Mesothelial cell of epicardium (in vitro differentiated cells): ENCODE measurements around the gene ABL1. TPM values are rescaled to one million over a fixed set of nuclear protein-coding genes. Genes with fewer than 3 reads are reported as not detected.

Source experiments
- DNase-seq, 2 experiments: peaks; one replicate each; pipeline ENCODE4 v3.0.0; 2021; ENCODE audit warnings: low spot score in 2 of 2; ENCODE audit not compliant: unreplicated experiment in 2 of 2
- H3K27ac Mint-ChIP-seq: 2 replicates; pipeline ENCODE4 v1.8.0; 2021; ENCODE audit warnings: mixed read lengths
- H3K27me3 Mint-ChIP-seq: 2 replicates; pipeline ENCODE4 v1.8.0; 2021; ENCODE audit warnings: low read depth, mixed read lengths
- H3K36me3 Mint-ChIP-seq: 2 replicates; pipeline ENCODE4 v1.8.0; 2021; ENCODE audit warnings: mixed read lengths
- H3K4me1 Mint-ChIP-seq: 2 replicates; pipeline ENCODE4 v1.8.0; 2021; ENCODE audit warnings: mixed read lengths
- H3K4me3 Mint-ChIP-seq: 2 replicates; pipeline ENCODE4 v1.8.0; 2021; ENCODE audit warnings: mild to moderate bottlenecking, moderate library complexity, mixed read lengths
- H3K9me3 Mint-ChIP-seq: 2 replicates; pipeline ENCODE4 v1.8.0; 2021; ENCODE audit warnings: mixed read lengths
- total RNA-seq: library from RNA; stranded (reverse); gene quantifications from 3 replicates; pipeline ENCODE4 v1.2.1, GENCODE V29; 2021
- TF ChIP-seq, protein P1 (sequence below): fragments of 200-600 bp; sonication (generic); IDR thresholded peaks from one replicate; pipeline ENCODE4 v1.5.0; 2021; ENCODE audit warnings: antibody characterized with exemption; ENCODE audit not compliant: unreplicated experiment

ABL1 gene
- total RNA-seq, 1 donor from 2014 or later, result 117 TPM

DNA sequence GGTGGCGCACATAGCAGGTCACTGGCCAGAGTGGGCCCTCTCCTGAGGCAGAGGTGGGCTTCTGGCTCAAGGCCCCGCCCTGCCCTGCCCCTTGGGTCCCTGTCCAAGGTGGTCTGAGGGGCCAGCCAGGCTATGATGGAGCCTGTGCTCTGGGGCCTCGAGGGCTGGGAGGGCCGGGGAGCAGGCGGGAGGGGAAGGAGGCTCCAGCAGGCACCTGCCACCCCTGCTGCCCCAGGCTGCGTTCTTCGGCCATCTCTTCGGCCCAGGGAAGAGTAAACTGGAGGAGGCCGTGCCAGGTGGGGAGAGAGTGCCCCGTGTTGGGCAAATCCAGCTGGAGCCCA, 89.4 kb downstream of the ABL1 start:
- no peak for DNase-seq
- Mint-ChIP-seq H3K36me3 (no peaks in the 10 kb centered on the region), H3K9me3 (no peaks in the 10 kb centered on the region), H3K4me1 (peaks cover 30% of the 10 kb centered on the region), H3K27me3 (no peaks in the 10 kb centered on the region), H3K4me3 (no peak overlapping the region), H3K27ac (no peak overlapping the region)
- TF ChIP-seq, protein P1, sequence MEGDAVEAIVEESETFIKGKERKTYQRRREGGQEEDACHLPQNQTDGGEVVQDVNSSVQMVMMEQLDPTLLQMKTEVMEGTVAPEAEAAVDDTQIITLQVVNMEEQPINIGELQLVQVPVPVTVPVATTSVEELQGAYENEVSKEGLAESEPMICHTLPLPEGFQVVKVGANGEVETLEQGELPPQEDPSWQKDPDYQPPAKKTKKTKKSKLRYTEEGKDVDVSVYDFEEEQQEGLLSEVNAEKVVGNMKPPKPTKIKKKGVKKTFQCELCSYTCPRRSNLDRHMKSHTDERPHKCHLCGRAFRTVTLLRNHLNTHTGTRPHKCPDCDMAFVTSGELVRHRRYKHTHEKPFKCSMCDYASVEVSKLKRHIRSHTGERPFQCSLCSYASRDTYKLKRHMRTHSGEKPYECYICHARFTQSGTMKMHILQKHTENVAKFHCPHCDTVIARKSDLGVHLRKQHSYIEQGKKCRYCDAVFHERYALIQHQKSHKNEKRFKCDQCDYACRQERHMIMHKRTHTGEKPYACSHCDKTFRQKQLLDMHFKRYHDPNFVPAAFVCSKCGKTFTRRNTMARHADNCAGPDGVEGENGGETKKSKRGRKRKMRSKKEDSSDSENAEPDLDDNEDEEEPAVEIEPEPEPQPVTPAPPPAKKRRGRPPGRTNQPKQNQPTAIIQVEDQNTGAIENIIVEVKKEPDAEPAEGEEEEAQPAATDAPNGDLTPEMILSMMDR, result no peak

DNA sequence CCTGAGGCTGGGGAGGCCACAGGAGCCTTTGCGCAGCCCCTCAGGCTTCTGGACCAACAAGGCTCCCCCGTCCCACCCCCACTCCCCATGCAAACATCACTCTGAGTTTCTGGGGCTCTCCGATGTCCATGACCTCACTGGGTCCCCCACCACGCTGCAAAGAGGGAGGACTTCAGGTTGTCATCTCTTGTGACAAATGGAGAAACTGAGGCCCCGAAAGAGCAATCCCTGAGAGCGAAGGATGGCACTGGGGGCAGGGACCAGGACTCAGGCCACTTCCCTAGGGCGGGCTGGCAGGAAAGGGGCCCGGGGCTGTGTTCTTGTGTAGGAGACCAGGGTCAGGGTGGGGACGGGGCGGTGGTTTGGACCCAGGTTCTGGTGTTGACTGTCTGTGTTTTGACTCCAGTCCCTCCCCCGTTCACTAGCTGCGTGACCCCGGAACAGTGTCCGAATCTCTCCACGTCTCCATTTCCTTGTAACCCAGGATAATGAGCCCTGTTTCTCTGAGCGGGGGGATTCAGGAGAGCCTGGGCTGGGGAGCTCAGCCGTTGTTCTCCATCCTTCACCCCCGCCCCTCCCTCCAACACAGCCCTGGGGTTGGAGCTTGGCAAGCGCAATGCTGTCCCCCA, 90.1 kb downstream of the ABL1 start:
- TF ChIP-seq, protein P1, result no peak
- Mint-ChIP-seq H3K27ac (no peak overlapping the region), H3K36me3 (no peaks in the 10 kb centered on the region), H3K4me3 (no peak overlapping the region), H3K9me3 (no peaks in the 10 kb centered on the region), H3K4me1 (peaks cover 30% of the 10 kb centered on the region), H3K27me3 (no peaks in the 10 kb centered on the region)
- DNase-seq, result no peak

DNA sequence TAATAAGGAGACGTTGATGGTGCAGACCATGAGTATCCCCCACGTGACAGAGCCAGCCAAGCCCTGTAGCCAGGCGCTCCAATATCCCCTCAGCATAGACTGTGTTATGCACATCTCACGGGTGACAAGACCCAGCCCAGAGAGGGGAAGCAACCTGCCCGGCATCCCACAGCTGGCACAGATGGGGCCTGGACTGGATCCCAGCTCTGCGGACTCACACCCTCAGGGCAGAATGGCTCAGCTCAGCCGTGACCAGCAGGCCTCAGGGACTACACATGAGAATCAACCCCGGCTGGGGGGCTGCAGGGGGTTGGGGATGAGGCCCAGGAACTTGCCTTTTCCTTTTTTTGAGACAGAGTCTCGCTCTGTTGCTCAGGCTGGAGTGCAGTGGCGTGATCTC, 92.3 kb downstream of the ABL1 start:
- Mint-ChIP-seq H3K36me3 (no peaks in the 10 kb centered on the region), H3K4me3 (no peak overlapping the region), H3K27me3 (no peaks in the 10 kb centered on the region), H3K27ac (no peak overlapping the region), H3K4me1 (peaks cover 24% of the 10 kb centered on the region), H3K9me3 (no peaks in the 10 kb centered on the region)
- DNase-seq, result no peak
- TF ChIP-seq, protein P1, result no peak

DNA sequence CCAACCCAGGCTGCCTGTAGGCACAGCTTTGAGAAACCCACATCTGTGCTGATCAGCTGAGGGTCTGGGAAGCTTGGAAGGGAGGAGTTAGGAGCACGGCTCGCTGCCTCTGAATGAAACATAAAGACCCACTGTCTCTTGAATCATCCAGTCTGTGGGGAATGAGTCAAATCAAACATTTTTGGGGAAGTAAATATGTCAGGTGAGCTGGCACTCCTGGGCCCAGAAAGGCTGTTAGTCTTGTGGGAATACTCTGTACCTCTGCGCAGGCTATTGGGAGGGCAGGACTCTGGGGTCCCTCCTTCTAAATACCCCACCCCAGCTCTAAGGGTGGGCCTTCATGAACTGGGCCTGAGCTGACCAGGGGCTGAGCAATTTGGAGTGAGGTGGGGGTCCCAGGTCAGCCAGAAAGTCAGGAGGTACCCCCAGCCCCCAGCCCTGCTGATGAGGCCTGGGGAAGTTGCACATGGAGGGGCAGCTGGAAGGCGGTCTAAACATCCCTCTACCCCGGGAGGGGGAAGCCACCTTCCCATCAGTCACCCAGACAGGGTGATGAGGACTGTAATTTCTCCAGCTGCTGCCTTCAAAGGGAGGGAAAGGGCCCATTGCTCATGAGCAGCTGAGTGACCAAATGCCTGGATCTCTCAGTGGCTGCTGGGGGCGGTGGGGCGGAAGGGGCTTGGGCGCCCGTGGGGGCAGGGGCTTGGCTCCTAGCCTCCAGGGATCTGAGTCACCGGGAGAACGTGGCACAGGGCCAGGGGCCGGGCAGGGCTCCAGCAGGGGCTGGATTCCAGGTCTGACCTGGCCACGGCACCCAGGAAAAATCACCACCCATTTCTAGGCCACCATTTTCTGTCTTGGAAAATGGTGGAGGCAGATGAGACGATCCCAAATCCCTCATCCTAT, 93.2 kb downstream of the ABL1 start:
- peak in 1 of 2 experiments; percentile 67 for DNase-seq

DNA sequence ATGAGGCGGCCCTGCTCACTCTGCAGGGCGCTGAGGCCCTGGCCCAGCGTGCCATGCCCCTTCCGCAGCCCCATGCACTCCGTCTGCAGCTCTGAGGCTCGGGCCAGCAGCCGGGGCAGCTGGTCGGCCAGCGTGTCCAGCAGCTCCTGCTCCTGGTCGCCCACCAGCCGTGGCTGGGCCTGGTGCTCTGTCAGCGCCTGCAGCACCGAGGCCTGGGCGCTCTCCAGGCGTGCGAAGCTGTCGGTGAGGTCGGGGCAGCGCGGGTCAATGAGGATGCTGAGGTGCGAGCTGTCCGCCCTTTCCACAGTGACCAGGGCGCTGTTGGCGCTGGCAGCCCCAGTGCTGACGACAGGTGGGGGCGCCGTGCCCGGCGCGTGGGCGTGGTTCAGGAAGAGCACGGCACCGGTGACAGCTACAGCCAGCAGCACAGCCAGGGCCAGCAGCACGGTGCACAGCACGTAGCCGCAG, 94.6 kb downstream of the ABL1 start:
- H3K36me3 Mint-ChIP-seq, result no peaks in the 10 kb centered on the region
- peaks cover 24% of the 10 kb centered on the region for H3K4me1 Mint-ChIP-seq
- DNase-seq, result no peak
- TF ChIP-seq, protein P1, result no peak
- H3K4me3 Mint-ChIP-seq, result no peak overlapping the region
- H3K27ac Mint-ChIP-seq, result no peak overlapping the region
- H3K9me3 Mint-ChIP-seq, result no peaks in the 10 kb centered on the region
- H3K27me3 Mint-ChIP-seq, result peaks cover 6% of the 10 kb centered on the region

More for the DNA sequence above, 93.2 kb downstream of the ABL1 start:
- TF ChIP-seq, protein P1, result no peak
- Mint-ChIP-seq H3K27ac (peak overlapping the region; percentile 85), H3K4me1 (peaks cover 24% of the 10 kb centered on the region), H3K9me3 (no peaks in the 10 kb centered on the region), H3K27me3 (peaks cover 3% of the 10 kb centered on the region), H3K36me3 (no peaks in the 10 kb centered on the region), H3K4me3 (no peak overlapping the region)
